Liver (tissue), 9 donors: ENCODE results near the gene TLR1. TPM values are rescaled to one million over a fixed set of nuclear protein-coding genes. Genes with fewer than 3 reads are reported as not detected.
"Not testable (repeated sequence)": the region's sequence is repeated elsewhere in the genome, so short reads cannot be mapped to it uniquely, and the experiment has no call there.

Experiments used
- DNase-seq: peaks from one replicate; pipeline ENCODE4 v3.0.0-alpha.2; 2017; ENCODE audit warnings: low spot score
- H3K27ac ChIP-seq, 2 donors: one replicate each; pipeline ENCODE4 v1.7.0; 2013; ENCODE audit warnings: inconsistent platforms in 2 of 2, low read length in 2 of 2, control low read depth in 1 of 2, low read depth in 1 of 2, mild to moderate bottlenecking in 1 of 2
- H3K27me3 ChIP-seq, 4 donors: one replicate each; pipeline versions ENCODE4 v1.6.1 to v1.7.0; 2013; ENCODE audit warnings: low read length in 3 of 4, inconsistent platforms in 1 of 4, mild to moderate bottlenecking in 1 of 4, moderate library complexity in 1 of 4; ENCODE audit not compliant: control insufficient read depth in 4 of 4, insufficient read depth in 4 of 4
- H3K36me3 ChIP-seq, 4 donors: one replicate each; pipeline versions ENCODE4 v1.6.1 to v1.7.0; 2013; ENCODE audit warnings: low read length in 3 of 4, mild to moderate bottlenecking in 3 of 4, low read depth in 1 of 4, moderate library complexity in 1 of 4; ENCODE audit not compliant: control insufficient read depth in 4 of 4, insufficient read depth in 3 of 4
- H3K4me1 ChIP-seq, 4 donors: one replicate each; pipeline versions ENCODE4 v1.6.1 to v1.7.0; 2013; ENCODE audit warnings: low read length in 3 of 4, mild to moderate bottlenecking in 3 of 4, moderate library complexity in 1 of 4; ENCODE audit not compliant: control insufficient read depth in 4 of 4, insufficient read depth in 4 of 4
- H3K4me3 ChIP-seq, 3 donors: one replicate each; pipeline versions ENCODE4 v1.6.1 to v1.7.0; 2013; ENCODE audit warnings: low read length in 3 of 3, control low read depth in 1 of 3, low read depth in 1 of 3, mild to moderate bottlenecking in 1 of 3
- H3K9ac ChIP-seq, 2 donors: one replicate each; pipeline ENCODE4 v1.7.0; 2013; ENCODE audit warnings: low read length in 2 of 2, mild to moderate bottlenecking in 2 of 2, moderate library complexity in 2 of 2, control low read depth in 1 of 2, low read depth in 1 of 2
- H3K9me3 ChIP-seq, 4 donors: one replicate each; pipeline versions ENCODE4 v1.6.1 to v1.7.0; 2013; ENCODE audit warnings: low read length in 3 of 4; ENCODE audit not compliant: control insufficient read depth in 4 of 4
- CTCF ChIP-seq: fragments of 150-350 bp; IDR thresholded peaks from 2 replicates; pipeline ENCODE4 v1.5.1; 2017; ENCODE audit warnings: improper control_type of control experiment, low read depth, low read length; ENCODE audit not compliant: missing input control
- EGR1 ChIP-seq, 2 donors: IDR thresholded peaks; 2 replicates each; pipeline ENCODE4 v1.6.1; 2016 to 2018; ENCODE audit warnings: antibody characterized with exemption in 2 of 2, low read depth in 2 of 2
- FOXA1 ChIP-seq: IDR thresholded peaks from 2 replicates; pipeline ENCODE4 v1.6.1; 2016; ENCODE audit warnings: antibody characterized with exemption
- FOXA2 ChIP-seq: IDR thresholded peaks from 2 replicates; pipeline ENCODE4 v1.6.1; 2016; ENCODE audit warnings: antibody characterized with exemption
- HNF4A ChIP-seq, 2 donors: conservative IDR thresholded peaks; 2 replicates each; pipeline ENCODE4 v1.6.1; 2016; ENCODE audit warnings: antibody characterized with exemption in 2 of 2, mild to moderate bottlenecking in 2 of 2
- HNF4G ChIP-seq: IDR thresholded peaks from 2 replicates; pipeline ENCODE4 v1.6.1; 2016; ENCODE audit warnings: antibody characterized with exemption
- JUND ChIP-seq, 2 donors: IDR thresholded peaks; 2 replicates each; pipeline ENCODE4 v1.6.1; 2016; ENCODE audit warnings: antibody characterized with exemption in 2 of 2
- MAX ChIP-seq: IDR thresholded peaks from 2 replicates; pipeline ENCODE4 v1.6.1; 2016; ENCODE audit warnings: antibody characterized with exemption
- NR2F2 ChIP-seq: IDR thresholded peaks from 2 replicates; pipeline ENCODE4 v1.6.1; 2016; ENCODE audit warnings: antibody characterized with exemption
- RXRA ChIP-seq, 2 donors: IDR thresholded peaks; 2 replicates each; pipeline ENCODE4 v1.6.1; 2017 to 2018; ENCODE audit warnings: antibody characterized with exemption in 2 of 2, mild to moderate bottlenecking in 1 of 2
- TAF1 ChIP-seq: conservative IDR thresholded peaks from 2 replicates; pipeline ENCODE4 v1.6.1; 2016; ENCODE audit warnings: antibody characterized with exemption, mild to moderate bottlenecking
- WGBS: extraction: QIAGEN DNeasy Blood & Tissue Kit; methylation state at CpG from one replicate; pipeline ENCODE4 v1.1.7; 2013; 5-methylcytosine and 5-hydroxymethylcytosine counted together
- polyA plus RNA-seq, 2 donors: library from polyadenylated mRNA; stranded (reverse) in 1 of 2; unstranded in 1 of 2; fragments of 200-250 nt in 1 of 2; fragments of >200 nt in 1 of 2; fragmentation: Nextera tagmentation in 1 of 2; extraction: Ambion mirVana in 1 of 2; gene quantifications; one replicate each; pipeline versions ENCODE4 v1.2.1 to v1.2.3, GENCODE V29; 2013 to 2015
- total RNA-seq, 2 donors: library from RNA; depleted of rRNA; stranded (reverse); fragments of >200 nt; gene quantifications; one replicate each; pipeline ENCODE4 v1.2.3, GENCODE V29; 2014
- TF ChIP-seq, protein P1 (sequence below): IDR thresholded peaks from 2 replicates; pipeline ENCODE4 v1.6.1; 2016; ENCODE audit warnings: antibody characterized with exemption
- TF ChIP-seq, protein P2 (sequence below): IDR thresholded peaks from 2 replicates; pipeline ENCODE4 v1.6.1; 2016; ENCODE audit warnings: antibody characterized with exemption
- TF ChIP-seq, protein P3 (sequence below): IDR thresholded peaks from 2 replicates; pipeline ENCODE4 v1.6.1; 2016; ENCODE audit warnings: antibody characterized with exemption, mild to moderate bottlenecking
- donor health status: healthy.
- donor health status: healthy.
- donor health status: healthy.
- donor health status: healthy.
- donor health status: healthy.

TLR1 gene
- total and polyA plus RNA-seq, 4 donors, result 2.7 to 10.0 (median 6.4) TPM

DNA sequence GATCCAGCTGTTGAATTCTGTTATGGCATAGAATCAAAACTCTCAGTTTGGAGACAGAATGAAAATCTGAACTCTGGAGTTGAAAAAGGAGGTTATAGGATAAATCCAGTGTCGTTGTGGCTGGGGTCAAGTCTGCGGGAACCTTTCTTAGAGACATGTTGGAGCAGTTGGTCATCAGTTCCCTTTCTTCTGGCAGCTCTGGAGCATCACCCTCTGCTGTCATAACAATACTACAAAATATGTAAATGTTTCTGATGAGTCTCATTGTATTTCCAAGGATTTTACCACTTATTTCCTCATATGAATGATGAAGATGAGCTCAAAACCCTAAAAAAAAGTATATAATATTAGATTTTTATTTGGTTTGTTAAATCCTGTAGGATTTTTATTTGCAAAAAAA lies 29.3 kb downstream of the TLR1 start:
- no peaks in the 10 kb centered on the region for H3K27me3 ChIP-seq
- no peak overlapping the region for H3K4me3 ChIP-seq
- no peaks in the 10 kb centered on the region for H3K4me1 ChIP-seq
- TF ChIP-seq FOXA1, result no peak
- no peak for TF ChIP-seq HNF4A (conservative IDR thresholded peaks at IDR 0.05)
- TF ChIP-seq CTCF, result no peak
- TF ChIP-seq, protein P1, sequence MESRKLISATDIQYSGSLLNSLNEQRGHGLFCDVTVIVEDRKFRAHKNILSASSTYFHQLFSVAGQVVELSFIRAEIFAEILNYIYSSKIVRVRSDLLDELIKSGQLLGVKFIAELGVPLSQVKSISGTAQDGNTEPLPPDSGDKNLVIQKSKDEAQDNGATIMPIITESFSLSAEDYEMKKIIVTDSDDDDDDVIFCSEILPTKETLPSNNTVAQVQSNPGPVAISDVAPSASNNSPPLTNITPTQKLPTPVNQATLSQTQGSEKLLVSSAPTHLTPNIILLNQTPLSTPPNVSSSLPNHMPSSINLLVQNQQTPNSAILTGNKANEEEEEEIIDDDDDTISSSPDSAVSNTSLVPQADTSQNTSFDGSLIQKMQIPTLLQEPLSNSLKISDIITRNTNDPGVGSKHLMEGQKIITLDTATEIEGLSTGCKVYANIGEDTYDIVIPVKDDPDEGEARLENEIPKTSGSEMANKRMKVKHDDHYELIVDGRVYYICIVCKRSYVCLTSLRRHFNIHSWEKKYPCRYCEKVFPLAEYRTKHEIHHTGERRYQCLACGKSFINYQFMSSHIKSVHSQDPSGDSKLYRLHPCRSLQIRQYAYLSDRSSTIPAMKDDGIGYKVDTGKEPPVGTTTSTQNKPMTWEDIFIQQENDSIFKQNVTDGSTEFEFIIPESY, result no peak
- no peak for TF ChIP-seq NR2F2
- TF ChIP-seq RXRA (IDR thresholded peaks at IDR 0.05), result no peak
- TF ChIP-seq TAF1, result no peak
- TF ChIP-seq, protein P2, sequence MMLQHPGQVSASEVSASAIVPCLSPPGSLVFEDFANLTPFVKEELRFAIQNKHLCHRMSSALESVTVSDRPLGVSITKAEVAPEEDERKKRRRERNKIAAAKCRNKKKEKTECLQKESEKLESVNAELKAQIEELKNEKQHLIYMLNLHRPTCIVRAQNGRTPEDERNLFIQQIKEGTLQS, result no peak
- TF ChIP-seq HNF4G, result no peak
- TF ChIP-seq, protein P3, sequence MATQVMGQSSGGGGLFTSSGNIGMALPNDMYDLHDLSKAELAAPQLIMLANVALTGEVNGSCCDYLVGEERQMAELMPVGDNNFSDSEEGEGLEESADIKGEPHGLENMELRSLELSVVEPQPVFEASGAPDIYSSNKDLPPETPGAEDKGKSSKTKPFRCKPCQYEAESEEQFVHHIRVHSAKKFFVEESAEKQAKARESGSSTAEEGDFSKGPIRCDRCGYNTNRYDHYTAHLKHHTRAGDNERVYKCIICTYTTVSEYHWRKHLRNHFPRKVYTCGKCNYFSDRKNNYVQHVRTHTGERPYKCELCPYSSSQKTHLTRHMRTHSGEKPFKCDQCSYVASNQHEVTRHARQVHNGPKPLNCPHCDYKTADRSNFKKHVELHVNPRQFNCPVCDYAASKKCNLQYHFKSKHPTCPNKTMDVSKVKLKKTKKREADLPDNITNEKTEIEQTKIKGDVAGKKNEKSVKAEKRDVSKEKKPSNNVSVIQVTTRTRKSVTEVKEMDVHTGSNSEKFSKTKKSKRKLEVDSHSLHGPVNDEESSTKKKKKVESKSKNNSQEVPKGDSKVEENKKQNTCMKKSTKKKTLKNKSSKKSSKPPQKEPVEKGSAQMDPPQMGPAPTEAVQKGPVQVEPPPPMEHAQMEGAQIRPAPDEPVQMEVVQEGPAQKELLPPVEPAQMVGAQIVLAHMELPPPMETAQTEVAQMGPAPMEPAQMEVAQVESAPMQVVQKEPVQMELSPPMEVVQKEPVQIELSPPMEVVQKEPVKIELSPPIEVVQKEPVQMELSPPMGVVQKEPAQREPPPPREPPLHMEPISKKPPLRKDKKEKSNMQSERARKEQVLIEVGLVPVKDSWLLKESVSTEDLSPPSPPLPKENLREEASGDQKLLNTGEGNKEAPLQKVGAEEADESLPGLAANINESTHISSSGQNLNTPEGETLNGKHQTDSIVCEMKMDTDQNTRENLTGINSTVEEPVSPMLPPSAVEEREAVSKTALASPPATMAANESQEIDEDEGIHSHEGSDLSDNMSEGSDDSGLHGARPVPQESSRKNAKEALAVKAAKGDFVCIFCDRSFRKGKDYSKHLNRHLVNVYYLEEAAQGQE, result no peak
- WGBS, result 87% methylated on average over 2 of the region's 2 CpGs
- H3K36me3 ChIP-seq, result peaks cover 0 to 1% (median 0%) of the 10 kb centered on the region in 4 donors
- no peak overlapping the region for H3K9ac ChIP-seq
- no peak for DNase-seq
- H3K27ac ChIP-seq, result no peak overlapping the region
- H3K9me3 ChIP-seq, result no peaks in the 10 kb centered on the region

GRCh38 chr4:38774181-38774955 lies 30.2 kb downstream of the TLR1 start:
- Histone ChIP-seq H3K4me1 (no peaks in the 10 kb centered on the region), H3K36me3 (no peaks in the 10 kb centered on the region)

DNA sequence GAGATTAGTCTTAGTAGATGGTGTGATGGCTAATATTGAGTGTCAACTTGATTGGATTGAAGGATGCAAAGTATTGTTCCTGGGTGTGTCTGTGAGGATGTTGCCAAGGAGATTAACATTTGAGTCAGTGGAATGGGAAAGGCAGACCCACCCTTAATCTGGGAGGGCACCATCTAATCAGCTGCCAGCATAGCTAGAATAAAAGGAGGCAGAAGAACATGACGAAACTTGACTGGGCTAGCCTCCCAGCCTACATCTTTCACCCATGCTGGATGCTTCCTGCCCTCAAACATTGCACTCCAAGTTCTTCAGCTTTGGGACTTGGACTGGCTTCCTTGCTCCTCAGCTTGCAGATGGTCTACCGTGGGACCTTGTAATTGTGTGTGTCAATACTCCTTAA lies 34.3 kb downstream of the TLR1 start:
- H3K4me3 ChIP-seq, H3K4me1 ChIP-seq, DNase-seq, H3K36me3 ChIP-seq, H3K9me3 ChIP-seq, H3K27me3 ChIP-seq, H3K9ac ChIP-seq, H3K27ac ChIP-seq: not testable (repeated sequence)
- WGBS, result 95% methylated on average over 2 of the region's 2 CpGs

More at GRCh38 chr4:38774181-38774955, 30.2 kb downstream of the TLR1 start:
- Histone ChIP-seq H3K9ac (no peak overlapping the region), H3K9me3 (no peaks in the 10 kb centered on the region), H3K27ac (no peak overlapping the region), H3K4me3 (no peak overlapping the region), H3K27me3 (no peaks in the 10 kb centered on the region)
- no peak for DNase-seq
- TF ChIP-seq EGR1 (IDR thresholded peaks at IDR 0.05; ENCODE audit: low read depth in 2 of 2) (no peak), JUND (IDR thresholded peaks at IDR 0.05) (no peak), MAX (no peak), NR2F2 (no peak), FOXA2 (no peak)
- TF ChIP-seq, protein P1, result no peak
- 64% methylated on average over 8 of the region's 8 CpGs for WGBS
